ENCODE data around the gene KANSL1.
"Not testable (repeated sequence)": the region's sequence is repeated elsewhere in the genome, so short reads cannot be mapped to it uniquely, and the experiment has no call there.

DNA sequence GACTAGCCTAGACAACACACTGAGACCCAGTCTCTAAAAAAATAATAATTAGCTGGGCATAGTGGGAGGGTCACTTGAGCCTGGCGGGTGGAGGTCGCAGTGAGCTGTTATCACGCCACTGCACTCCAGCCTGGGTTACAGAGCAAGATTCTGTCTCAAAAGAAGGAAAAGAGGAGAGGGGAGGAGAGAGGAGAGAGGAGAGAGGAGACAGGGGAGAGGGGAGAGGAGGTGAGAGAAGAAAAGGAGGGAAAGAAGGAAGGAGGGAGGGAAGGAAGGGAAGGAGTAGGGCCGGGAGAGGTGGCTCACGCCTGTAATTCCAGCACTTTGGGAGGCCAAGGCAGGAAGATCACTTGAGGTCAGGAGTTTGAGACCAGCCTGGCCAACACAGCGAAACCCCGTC, 9.8 kb downstream of the KANSL1 start:
- TF ChIP-seq, protein P1, sequence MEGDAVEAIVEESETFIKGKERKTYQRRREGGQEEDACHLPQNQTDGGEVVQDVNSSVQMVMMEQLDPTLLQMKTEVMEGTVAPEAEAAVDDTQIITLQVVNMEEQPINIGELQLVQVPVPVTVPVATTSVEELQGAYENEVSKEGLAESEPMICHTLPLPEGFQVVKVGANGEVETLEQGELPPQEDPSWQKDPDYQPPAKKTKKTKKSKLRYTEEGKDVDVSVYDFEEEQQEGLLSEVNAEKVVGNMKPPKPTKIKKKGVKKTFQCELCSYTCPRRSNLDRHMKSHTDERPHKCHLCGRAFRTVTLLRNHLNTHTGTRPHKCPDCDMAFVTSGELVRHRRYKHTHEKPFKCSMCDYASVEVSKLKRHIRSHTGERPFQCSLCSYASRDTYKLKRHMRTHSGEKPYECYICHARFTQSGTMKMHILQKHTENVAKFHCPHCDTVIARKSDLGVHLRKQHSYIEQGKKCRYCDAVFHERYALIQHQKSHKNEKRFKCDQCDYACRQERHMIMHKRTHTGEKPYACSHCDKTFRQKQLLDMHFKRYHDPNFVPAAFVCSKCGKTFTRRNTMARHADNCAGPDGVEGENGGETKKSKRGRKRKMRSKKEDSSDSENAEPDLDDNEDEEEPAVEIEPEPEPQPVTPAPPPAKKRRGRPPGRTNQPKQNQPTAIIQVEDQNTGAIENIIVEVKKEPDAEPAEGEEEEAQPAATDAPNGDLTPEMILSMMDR (IDR thresholded peaks at IDR 0.05; ENCODE audit: low read depth, low read length, poor library complexity, severe bottlenecking), result not testable (repeated sequence)
- not testable (repeated sequence) for TF ChIP-seq EZH2phosphoT487 (IDR thresholded peaks at IDR 0.05; ENCODE audit: borderline replicate concordance, low read length)

Measured in DOHH2 (cell line).